HG02973 (cell line): ENCODE measurements around the gene SPRED2.
A peak's percentile ranks its signal among the peaks of the same experiment; 100 is the strongest.

ENCODE experiments used
- ATAC-seq: cut with Tn5 transposase; IDR thresholded peaks from one replicate; pipeline ENCODE4 v1.9.1; 2021; ENCODE audit warnings: moderate library complexity; ENCODE audit not compliant: unreplicated experiment

Gene SPRED2

GRCh38 chr2:65316072-65316471 is 116.3 kb downstream of the SPRED2 start:
- ATAC-seq: no peak

- ATAC-seq: no peak
Observed at GRCh38 chr2:65314801-65315441, 117.5 kb downstream of the SPRED2 start.

- no peak for ATAC-seq
Observed at GRCh38 chr2:65313954-65314256, 118.5 kb downstream of the SPRED2 start.

GRCh38 chr2:65313126-65313953 is 119.1 kb downstream of the SPRED2 start:
- ATAC-seq: no peak

GRCh38 chr2:65311596-65311995 is 120.8 kb downstream of the SPRED2 start:
- no peak for ATAC-seq

GRCh38 chr2:65311049-65311448 is 121.3 kb downstream of the SPRED2 start:
- no peak for ATAC-seq

- no peak for ATAC-seq
Observed at GRCh38 chr2:65309699-65310098, 122.7 kb downstream of the SPRED2 start.

GRCh38 chr2:65305934-65306333 is 126.5 kb downstream of the SPRED2 start:
- no peak for ATAC-seq

GRCh38 chr2:65300761-65301711 is 131.4 kb downstream of the SPRED2 start:
- peak; percentile 83 for ATAC-seq

- ATAC-seq: no peak
Observed at GRCh38 chr2:65300134-65300760, 132.2 kb downstream of the SPRED2 start.

GRCh38 chr2:65299246-65299645 is 133.2 kb downstream of the SPRED2 start:
- ATAC-seq: no peak

GRCh38 chr2:65298089-65298488 is 134.3 kb downstream of the SPRED2 start:
- ATAC-seq: no peak

- ATAC-seq: no peak
Observed at GRCh38 chr2:65297544-65297943, 134.9 kb downstream of the SPRED2 start.

GRCh38 chr2:65296971-65297370 is 135.4 kb downstream of the SPRED2 start:
- ATAC-seq: no peak

- ATAC-seq: no peak
Observed at GRCh38 chr2:65294701-65295100, 137.7 kb downstream of the SPRED2 start.

- no peak for ATAC-seq
Observed at GRCh38 chr2:65294136-65294535, 138.3 kb downstream of the SPRED2 start.

- no peak for ATAC-seq
Observed at GRCh38 chr2:65293376-65293775, 139.0 kb downstream of the SPRED2 start.

- no peak for ATAC-seq
Observed at GRCh38 chr2:65292461-65293011, 139.9 kb downstream of the SPRED2 start.

- ATAC-seq: no peak
Observed at GRCh38 chr2:65292106-65292400, 140.3 kb downstream of the SPRED2 start.

- no peak for ATAC-seq
Observed at GRCh38 chr2:65291216-65292105, 140.9 kb downstream of the SPRED2 start.
